ENCODE data around the gene SPACDR. TPM values are rescaled to one million over a fixed set of nuclear protein-coding genes. Genes with fewer than 3 reads are reported as not detected.

SPACDR gene
- total and polyA plus RNA-seq, 12 donors = 0.36 to 2.9 (median 0.64) TPM; not detected in 6

- DNase-seq = peak in 6 of 7 donors; percentile 46 to 81 (median 64)
- H3K36me3 ChIP-seq (replicated peaks in 1 of 2) = no peaks in the 10 kb centered on the region
- H3K4me3 ChIP-seq = peak within 1 kb of the TSS in 2 of 4 donors; percentile 38 to 91
- TF ChIP-seq POLR2A (IDR thresholded peaks at IDR 0.05) = no peak
- TF ChIP-seq, protein P1, sequence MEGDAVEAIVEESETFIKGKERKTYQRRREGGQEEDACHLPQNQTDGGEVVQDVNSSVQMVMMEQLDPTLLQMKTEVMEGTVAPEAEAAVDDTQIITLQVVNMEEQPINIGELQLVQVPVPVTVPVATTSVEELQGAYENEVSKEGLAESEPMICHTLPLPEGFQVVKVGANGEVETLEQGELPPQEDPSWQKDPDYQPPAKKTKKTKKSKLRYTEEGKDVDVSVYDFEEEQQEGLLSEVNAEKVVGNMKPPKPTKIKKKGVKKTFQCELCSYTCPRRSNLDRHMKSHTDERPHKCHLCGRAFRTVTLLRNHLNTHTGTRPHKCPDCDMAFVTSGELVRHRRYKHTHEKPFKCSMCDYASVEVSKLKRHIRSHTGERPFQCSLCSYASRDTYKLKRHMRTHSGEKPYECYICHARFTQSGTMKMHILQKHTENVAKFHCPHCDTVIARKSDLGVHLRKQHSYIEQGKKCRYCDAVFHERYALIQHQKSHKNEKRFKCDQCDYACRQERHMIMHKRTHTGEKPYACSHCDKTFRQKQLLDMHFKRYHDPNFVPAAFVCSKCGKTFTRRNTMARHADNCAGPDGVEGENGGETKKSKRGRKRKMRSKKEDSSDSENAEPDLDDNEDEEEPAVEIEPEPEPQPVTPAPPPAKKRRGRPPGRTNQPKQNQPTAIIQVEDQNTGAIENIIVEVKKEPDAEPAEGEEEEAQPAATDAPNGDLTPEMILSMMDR (IDR thresholded peaks at IDR 0.05) = no peak
- no peaks in the 10 kb centered on the region for H3K9me3 ChIP-seq (replicated peaks in 1 of 3)
- H3K4me1 ChIP-seq (replicated peaks in 1 of 2) = peaks cover 14 to 24% of the 10 kb centered on the region in 2 donors
- WGBS, 4 donors = 22 to 46% (median 33%) methylated on average over 21 to 45 of the region's 45 CpGs
- H3K27ac ChIP-seq = peak within 1 kb of the TSS in 3 of 5 donors; percentile 43 to 86 (median 66)
- H3K27me3 ChIP-seq = no peaks in the 10 kb centered on the region
- intact Hi-C loops (cut with DNase I) = no loop called here
Observed at GRCh38 chr7:100483722-100484672, 19.9 kb upstream of the SPACDR start, which contains the start of gene NYAP1. TSS of gene NYAP1 (plus strand) at chr7:100483927. CDS start at chr7:100485312, 1,385 bp downstream.

DNA sequence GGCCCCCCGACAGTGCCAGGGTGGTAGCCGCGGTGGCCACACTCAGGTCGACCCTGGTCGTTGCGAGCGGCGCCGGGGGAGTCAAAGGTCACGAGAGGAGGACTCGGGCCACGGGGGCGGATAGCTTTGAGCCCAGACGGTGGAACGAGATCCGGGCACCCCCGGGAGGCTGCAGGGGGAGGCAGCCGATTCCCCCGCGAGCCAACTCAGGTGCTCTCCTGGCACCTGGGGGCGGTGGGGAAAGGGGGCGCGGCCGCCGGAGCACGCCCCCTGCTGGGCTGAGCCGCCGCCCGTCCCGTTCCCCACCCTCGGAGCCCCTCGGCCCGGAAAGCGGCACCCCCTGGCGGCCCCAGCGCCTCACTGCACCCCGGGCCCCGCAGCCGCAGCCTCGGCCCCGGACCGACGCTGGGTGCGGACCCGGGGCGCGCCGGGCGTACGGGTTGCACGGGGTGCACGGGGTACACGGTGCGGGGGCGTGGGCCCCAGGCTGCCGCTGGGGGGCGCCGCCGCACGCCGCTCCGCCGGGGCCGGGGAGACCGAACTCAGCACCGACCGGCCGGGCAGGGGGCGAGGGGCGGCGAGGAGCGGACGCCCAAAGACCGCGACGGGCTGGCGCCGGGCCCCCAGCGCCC lies 19.1 kb upstream of the SPACDR start:
- 0 to 1% (median 1%) methylated on average over 20 to 78 of the region's 79 CpGs; no CpG with 5 or more reads in 1 of the 4 donors for WGBS, 4 donors
- Histone ChIP-seq H3K4me3 (peak overlapping the region in 2 of 4 donors; percentile 38 to 91), H3K27me3 (no peaks in the 10 kb centered on the region), H3K9me3 (replicated peaks in 1 of 3) (no peaks in the 10 kb centered on the region), H3K36me3 (replicated peaks in 1 of 2) (no peaks in the 10 kb centered on the region), H3K4me1 (replicated peaks in 1 of 2) (peaks cover 14 to 21% of the 10 kb centered on the region in 2 donors), H3K27ac (peak overlapping the region in 3 of 5 donors; percentile 43 to 86 (median 47))
- no peak for TF ChIP-seq POLR2A (IDR thresholded peaks at IDR 0.05)
- TF ChIP-seq, protein P1 (IDR thresholded peaks at IDR 0.05) = peak; percentile 38 to 97 (median 80)
- peak in 5 of 7 donors; percentile 55 to 77 (median 71) for DNase-seq
- intact Hi-C loops (cut with DNase I) = no loop called here

GRCh38 chr7:100482728-100483089 lies 18.6 kb upstream of the SPACDR start:
- H3K27ac ChIP-seq = peak overlapping the region in 2 of 5 donors; percentile 47 to 86
- H3K4me1 ChIP-seq (replicated peaks in 1 of 2) = peaks cover 15 to 21% of the 10 kb centered on the region in 2 donors
- TF ChIP-seq POLR2A (IDR thresholded peaks at IDR 0.05) = no peak
- TF ChIP-seq, protein P1 (IDR thresholded peaks at IDR 0.05) = no peak
- H3K4me3 ChIP-seq = peak overlapping the region in 2 of 4 donors; percentile 38 to 91
- no peaks in the 10 kb centered on the region for H3K9me3 ChIP-seq (replicated peaks in 1 of 3)
- no peaks in the 10 kb centered on the region for H3K36me3 ChIP-seq (replicated peaks in 1 of 2)
- 36 to 40% (median 38%) methylated on average over 13 to 14 of the region's 14 CpGs for WGBS, 4 donors
- H3K27me3 ChIP-seq = no peaks in the 10 kb centered on the region
- DNase-seq = no peak
- intact Hi-C loops (cut with DNase I) = no loop called here

DNA sequence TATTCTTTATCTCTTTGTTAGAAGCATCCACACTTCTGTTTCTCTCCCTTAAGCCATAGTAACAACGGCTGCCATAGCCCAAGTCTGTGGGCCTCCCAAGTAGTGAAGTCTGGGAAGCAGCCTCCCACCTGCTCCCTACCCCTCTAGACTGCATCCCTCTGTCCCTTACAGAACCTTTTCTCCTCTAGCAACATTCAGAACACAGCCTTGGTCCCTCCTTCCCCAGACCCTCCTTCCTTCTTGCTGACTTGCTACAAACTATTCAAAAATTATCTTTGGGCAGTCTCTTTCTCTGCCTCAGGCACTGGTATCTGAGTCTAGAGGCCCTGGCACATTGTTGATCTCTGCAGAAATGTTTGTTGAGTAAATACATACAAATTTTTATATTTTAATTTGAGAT lies 17.4 kb upstream of the SPACDR start:
- 86 to 91% (median 88%) methylated on average over 1 of the region's 1 CpG for WGBS, 4 donors
- no peak overlapping the region for H3K27ac ChIP-seq
- intact Hi-C loops (cut with DNase I) = no loop called here

More for the DNA sequence above, 17.4 kb upstream of the SPACDR start:
- no peak overlapping the region for H3K4me3 ChIP-seq
- H3K27me3 ChIP-seq = no peaks in the 10 kb centered on the region
- TF ChIP-seq, protein P1 (IDR thresholded peaks at IDR 0.05) = no peak
- no peak for TF ChIP-seq POLR2A (IDR thresholded peaks at IDR 0.05)
- DNase-seq = no peak
- peaks cover 27 to 31% of the 10 kb centered on the region in 2 donors for H3K4me1 ChIP-seq (replicated peaks in 1 of 2)
- H3K36me3 ChIP-seq (replicated peaks in 1 of 2) = no peaks in the 10 kb centered on the region
- H3K9me3 ChIP-seq (replicated peaks in 1 of 3) = no peaks in the 10 kb centered on the region

All from adrenal gland (tissue), 12 donors.